Stimulated activated CD8-positive, alpha-beta memory T cell treated with anti-CD3 and anti-CD28 coated beads, Interleukin-4, amount 100 ng/mL, for 48 hours (primary cell): ENCODE results near the gene JMJD7.

ENCODE experiments used
- DNase-seq: peaks from one replicate; pipeline ENCODE4 v3.0.0-alpha.2; 2020

JMJD7 gene

DNA sequence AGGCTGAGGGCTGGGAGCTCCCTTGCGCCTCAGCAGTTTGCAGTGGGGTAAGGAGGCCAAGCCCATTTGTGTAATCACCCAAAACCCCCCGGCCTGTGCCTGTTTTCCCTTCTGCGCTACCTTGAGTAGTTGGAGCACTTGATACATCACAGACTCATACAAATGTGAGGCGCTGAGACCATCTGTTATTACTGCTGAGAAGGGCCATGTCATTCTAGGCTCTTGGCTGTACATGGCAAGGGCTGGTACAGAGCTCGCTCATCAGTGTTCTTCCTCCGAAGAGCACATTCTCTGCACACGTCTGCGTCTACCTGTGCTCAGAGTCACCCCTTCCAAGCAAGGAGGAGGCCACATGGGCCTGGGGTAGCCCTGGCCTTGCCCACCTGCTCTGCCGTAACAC is 20.1 kb downstream of the JMJD7 start:
- DNase-seq, result no peak

DNA sequence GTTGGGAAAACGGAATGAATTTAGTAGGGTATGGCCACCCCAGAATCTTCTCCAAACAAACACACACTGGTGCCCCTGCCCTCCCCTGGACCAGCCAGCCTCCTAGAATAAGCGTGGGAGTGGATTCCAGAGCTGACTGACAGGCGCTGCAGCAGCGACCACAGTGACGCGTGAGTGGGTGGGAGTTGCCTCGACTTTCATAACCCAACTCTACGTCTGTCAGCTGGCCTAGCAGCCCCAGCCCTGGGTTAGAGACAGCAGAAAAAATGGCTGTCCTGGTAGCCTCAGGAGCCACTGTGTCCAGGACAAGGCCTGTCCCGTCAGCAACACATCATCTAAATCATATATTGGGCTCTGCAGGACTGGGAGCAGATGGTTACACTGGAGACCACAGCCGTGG is 20.7 kb downstream of the JMJD7 start:
- peak; percentile 81 for DNase-seq

DNA sequence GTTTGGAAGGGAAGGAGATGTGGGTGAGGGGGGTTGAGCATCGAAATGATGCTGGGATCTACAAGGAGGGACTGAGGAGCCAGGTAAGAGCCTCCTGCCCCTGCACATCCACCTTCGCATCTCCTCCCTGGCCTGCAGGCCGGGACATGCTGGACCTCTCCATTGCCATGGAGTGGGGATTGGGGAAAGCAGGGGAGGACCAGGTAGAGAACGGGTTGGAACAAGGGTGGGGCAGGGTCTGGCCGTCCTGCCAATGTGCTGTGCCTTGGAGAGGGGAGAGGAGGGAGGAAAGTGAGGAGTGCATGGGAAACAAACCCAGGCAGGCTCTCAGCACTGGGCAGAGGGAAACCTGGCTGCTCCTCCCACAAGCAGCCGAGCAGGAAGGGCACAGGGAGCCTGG is 21.3 kb downstream of the JMJD7 start:
- no peak for DNase-seq

DNA sequence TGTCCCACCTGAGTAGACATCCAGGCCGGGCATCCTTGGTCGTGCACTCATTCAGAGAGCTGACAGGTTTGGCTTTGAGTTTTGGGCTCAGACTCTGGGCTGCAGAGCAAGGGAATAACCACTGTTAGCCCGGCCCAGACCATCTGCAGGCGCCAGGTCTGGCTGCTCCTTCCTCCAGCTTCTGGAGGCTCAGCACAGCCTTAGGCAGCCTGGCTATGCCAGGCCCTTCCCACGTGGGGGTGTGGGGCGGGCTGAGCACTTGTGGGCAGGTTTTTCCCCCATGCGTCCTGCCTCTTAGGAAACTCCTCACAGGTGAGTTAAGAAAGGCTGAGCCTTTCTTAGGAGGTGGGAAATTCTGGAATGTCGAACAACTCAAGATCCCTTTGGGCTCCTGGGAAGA is 22.0 kb downstream of the JMJD7 start:
- no peak for DNase-seq

DNA sequence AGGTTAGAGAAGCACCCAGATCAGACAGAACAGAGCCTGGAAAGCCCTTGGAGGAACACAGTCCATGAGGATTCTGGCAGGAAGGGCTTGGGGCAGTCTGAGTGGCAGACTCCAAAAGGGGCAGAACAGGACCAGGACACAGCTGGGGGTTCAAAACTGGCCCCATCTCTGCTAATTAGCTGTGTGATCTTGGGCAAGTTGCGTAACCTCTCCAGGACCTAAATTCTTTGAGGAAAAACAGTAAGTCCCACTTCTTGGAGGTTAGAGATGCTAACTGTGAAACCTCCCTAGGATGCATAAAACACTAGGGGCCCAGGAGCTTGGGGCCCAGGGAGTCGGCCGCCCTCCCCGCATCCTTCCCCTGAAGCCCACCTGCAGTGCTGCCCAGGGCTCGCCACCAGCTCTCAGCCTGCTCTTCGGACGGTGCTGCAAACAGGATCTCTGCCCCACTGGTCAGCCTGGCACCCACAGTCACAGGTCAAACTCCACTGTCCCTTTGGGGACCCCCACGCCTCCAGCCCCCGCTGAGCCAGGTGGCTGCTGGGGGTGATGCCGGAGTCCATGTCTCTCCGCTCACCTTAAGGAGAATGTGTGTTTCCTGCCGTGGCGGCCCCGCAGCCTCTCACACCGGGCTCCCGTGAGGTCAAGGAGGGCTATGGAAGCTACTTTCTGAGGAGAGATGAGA is 22.7 kb downstream of the JMJD7 start:
- no peak for DNase-seq

DNA sequence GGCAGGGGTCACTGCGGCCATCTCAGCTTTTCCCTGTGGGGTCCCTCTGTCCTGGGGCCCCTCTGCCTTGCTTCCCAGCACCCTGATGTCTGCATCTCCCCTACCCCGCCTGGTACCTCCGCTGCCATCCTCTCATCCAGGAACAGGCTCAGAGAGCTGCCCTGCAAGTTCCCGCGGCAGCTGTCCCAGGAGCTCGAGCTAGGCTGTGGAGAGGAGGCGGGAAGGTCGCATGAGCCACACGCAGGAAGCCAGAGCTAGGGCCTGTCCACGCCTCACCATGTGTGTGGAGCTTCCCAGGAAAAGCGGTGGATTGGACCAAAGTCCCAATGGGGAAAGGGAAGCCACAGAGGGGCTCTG is 23.3 kb downstream of the JMJD7 start:
- no peak for DNase-seq

DNA sequence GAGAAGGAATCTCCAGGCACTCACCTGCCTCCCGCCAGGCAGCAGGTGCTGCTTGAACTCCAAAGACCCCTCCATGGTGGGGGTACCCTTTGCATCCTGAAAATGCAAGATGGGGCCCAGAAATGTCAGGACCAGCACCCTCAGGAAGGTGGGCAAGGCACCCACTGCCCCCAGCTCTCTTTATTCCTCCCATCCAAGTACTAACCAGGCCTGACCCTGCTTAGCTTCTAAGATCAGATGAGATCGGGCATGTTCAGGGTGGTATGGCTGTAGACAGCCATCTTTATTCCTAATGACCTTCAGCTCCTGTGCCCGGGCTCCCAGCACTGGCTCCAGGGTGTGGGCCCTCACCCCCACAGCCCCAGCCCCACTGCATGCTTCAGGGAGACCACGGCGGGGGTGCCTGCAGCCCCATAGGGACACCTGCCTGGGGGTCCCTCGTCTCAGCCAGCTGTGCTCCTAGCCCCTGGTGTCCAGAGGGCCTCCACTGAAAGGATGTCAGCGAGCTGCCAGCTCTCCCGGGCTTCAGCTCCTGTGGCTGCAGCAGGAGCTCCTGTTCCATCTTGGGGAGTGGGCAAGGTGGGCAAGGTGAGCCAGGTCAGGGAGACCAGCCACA is 24.0 kb downstream of the JMJD7 start:
- DNase-seq, result no peak

DNA sequence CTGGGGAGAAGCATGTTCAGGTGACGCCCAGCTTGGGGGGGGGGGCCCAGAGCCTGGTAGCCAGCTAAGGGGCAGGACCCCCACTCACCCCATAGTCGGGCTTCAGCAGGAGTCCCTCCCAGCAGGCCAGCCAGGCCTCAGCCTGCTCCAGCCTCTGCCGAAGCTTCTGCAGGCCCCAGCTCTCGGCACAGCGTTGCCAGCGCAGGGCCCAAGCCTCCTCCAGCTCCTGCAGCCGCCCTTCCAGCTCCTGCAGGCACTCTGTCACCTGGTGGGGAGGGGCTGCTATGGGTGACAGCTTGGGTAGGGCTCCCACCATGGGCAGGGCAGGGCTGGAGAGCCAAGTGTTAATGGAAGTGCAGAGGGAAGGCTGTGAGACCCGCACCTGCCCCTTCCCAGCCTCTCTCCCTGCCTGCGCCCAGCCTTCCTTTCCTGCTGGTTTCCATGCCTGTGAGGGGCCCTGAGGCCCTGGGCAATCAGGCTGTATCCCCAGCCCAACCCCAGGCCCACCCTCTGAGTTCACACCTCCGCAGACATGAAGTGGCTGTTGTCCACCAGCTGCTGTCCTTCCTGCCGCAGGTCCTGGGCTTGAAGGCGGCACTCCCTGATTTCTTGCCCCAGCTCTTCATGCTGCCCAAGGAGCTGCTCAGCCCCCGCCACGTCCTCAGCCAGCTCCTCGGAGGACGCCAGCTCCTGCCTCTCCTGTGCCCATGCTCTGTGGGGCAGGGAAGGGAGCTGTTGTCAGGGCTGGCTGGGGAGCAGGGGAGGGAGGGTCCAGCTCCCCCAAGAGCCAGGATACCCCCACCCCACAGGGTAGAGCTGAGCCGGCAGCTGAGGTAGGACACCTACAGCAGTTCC is 25.1 kb downstream of the JMJD7 start:
- no peak for DNase-seq

DNA sequence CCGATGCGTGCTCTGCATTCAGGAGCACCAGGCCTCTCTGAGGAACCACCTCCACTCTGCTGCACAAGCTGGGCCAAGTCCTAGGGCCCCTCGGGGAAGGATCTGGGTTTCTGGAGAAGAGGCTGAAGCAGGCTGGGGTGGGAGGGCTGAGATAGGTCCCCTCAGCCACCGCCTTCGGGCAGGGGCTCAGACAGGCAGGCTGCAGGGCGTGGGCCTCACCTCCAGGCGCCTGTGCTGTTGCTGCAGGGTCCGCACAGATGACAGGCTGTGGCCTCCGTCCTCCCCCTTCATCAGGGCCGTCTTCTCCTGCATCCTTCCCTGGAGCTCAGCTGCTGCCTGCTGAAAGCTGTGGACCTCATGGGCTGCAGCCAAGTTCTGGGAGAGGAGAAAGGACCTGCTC is 25.9 kb downstream of the JMJD7 start:
- no peak for DNase-seq

DNA sequence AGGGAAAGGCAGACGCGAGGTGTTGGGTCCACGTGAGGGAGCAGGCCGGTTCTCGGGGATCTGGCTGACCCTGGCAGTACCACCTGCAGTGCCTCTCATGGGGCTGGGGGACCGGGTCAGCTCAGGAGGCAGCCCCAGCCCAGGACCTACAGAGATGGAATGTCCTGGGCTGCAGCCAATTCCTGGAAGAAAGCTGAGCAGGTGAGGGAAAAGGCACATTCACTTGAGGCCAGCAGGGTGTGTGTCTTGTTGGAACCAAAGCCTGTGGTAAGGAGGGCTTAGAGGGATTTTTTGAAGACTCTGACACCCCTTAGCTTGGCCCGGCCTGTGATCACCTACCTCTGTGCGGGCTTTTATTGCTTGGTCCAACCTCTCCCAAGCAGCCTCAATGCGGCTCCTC is 26.6 kb downstream of the JMJD7 start:
- no peak for DNase-seq

DNA sequence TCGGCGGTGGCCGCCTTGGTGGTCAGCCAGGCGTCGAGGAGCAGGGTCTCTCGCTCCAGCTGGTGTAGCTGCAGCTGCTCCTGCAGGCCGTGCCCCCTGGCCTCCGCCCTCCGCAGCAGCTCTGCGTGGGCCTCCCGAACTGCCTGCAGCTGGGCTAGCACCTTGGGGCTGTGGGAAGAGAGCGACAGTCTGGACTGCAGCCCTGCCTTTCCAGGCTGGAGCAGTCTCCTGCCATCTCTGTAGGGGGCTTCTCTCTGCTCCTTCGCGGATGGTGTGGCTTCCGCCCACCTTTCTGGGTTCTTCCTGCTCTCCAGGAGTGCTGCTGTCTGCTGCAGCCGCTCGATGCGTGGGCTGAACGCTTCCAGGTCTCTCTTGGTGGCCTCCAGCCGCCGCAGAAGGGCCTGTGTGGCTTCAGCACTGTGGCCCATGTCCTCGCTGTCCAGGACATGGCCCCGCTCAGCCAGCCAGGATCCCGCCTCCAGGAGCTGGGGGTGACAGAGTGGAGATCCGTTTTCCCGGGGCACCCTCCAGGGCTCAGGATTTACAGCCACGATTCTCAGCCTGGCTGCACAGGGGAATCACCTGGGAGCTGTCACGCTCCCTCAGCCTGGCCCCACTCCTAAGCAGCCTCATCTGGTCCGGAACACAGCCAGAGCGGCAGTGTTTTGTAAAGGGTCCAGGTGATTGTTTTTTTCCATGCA is 27.5 kb downstream of the JMJD7 start:
- no peak for DNase-seq

DNA sequence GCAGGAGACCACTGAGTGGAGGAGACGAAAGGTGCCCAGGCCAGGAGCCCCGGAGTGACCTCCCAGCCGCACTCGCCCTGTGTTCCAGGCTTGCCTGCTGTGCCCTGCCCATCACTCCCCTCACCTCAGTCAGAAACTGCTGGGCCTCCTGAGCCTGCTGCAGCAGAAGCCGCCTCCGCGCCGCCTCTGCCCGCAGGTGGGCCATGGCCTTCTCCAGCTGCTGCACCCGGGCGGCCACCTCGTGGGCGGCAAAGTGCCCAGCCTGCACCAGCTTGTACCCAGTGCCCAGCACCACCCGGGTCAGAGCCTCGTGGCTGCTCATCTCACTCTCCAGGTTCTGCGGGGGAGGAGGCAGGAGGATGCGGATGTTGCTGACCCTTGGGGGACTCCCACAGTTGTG is 28.4 kb downstream of the JMJD7 start:
- no peak for DNase-seq

DNA sequence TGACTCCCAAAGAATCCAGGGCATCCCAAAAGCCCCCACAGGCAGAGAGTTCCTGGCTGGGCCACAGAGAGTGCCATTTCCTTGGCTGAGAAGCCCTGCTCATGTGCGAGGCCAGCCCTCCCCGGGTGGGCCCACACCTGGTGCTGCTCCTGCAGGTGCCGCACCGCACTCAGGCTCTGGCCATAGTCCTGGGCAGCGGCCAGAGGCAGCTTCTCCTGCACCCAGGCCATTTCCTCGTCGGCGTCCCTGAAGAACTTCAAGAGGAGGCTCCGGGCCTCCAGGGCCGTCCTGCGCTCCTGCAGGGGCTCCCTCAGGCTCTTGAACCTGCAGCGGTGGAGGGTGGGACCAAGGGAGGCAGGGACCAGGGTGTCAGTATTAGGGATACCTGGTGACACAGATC is 28.8 kb downstream of the JMJD7 start:
- DNase-seq, result no peak

DNA sequence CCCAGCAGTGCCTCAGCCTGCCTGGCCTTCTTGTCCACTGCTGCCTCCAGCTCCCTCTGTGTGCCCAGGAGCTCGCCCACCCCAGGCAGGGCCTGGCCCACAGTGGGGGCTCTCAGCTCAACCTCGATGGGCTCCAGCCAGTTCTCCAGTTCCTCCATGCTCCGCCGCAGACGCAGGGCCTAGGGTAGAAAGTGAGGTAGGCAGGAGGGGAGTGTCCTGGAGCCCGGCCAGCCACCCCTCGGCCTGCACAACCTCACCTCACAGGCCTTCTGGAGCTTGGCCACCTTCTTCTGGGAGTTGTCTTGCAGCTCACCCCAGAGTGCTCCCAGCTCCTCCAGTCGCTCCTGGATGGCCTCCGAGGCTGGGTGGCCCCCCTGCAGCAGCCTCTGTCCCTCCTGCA is 29.4 kb downstream of the JMJD7 start:
- no peak for DNase-seq

DNA sequence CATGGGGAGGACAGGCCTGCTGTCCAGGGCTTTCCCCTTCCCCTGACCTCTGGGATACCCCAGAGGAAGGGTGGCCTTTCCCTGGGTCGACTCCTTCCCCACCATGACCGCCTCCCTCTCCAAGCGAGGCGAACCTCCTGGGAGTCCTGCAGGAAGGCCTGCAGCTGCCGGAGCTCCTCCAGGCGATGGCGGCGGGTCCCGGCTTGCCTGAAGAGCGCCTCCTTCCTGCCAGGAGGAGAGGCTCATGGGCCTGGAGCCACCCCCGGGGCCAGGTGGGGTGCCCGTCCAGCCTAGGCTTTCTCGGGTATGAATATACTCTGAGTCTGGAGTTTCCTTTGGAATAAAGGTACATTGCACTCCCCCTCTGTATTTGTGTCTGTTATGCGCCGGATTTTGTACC is 30.9 kb downstream of the JMJD7 start:
- no peak for DNase-seq

DNA sequence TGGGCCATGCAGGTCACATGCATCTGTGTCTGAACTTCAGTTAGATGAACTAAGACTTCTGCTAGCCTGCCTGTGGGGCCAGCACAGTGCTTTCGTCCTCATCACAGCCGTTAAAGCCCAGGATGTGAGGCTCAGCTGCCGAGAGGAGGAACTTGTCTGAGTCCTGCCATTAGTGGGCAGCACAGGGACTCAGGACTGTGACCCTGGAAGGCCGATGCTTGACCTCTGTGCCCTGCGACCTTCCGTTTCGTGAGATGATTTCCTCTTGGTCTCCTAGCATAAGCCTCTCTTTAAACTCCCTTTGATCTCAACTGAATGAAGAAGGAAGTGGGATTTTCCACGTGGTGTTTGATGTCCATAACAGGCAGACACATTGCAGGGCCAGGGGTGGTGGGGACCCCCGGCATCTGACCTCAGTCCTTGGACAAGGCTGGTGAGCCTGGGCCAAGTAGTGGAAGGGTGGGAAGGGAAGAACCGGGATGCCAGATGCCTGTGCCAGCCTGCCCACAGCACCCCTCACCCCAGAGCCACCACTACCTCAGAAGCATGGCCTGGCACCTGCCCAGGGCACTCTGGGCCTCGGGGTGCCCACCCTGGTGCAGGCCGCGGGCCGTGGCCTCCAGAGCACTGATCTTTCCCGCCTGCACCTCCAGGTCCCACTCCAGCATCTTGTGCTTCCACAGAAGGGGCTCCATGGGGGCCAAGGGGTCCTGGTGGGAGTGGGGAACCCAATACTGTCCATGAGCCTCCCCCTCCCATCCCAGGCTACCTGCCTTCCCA is 32.3 kb downstream of the JMJD7 start:
- DNase-seq, result no peak

DNA sequence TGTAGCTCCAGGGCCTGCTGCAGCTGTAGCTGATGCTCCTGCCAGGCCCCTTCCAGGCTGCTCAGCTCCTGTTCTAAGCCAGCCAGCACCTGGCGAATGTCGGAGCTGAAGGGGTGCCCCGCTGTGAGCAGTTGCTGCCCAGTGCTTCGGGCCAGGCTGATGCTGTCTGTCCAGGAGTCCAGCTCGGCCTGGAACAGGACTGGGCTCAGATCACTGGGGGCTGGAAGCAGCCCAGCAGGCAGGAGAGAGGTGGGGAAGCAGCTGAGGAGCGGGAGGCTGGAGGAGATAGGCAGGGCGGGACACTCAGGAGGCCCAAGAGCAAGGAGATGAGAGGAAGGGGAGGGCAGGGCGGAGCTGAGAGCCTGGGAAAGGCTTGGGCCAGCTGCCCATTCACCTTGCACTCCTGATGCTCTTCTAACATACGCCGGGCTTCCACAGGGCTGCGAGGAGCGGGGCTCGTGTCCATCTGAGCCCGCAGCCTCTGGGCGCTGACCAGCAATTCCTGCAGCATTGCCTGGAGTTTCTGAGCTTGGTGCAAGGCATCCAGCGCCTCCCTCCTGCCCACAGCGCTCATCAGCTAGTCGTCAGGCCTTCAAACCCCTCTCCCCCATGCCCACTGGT is 34.0 kb downstream of the JMJD7 start:
- no peak for DNase-seq

DNA sequence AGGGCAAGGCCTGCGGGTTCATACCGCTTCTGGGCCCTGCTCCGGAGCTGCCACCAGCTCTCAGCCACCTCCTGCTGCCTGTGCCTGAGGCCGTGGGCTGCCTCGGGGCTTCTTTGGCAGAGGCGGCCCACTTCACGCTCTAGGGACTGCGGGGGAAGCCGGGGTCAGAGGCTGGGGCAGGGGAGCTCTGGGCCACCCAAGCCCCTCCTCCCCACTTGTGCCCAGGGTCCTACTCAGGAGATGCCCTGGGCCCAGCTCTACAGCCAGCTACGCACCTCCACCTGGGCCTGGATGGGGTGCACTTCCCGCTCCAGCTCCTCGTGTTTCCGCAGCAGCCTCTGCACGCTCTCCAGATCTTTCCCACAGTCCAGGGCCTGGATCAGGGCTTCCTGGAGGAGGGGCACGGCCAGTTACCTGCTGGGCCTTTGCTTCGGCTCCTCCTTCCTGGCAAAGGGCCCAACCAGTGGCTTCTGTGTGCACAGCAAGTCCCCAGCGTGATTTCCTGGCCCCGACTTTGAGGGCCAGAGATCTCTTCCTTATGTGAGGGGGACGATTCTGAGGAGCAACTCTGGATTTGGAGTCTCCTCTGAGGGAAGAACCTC is 34.7 kb downstream of the JMJD7 start:
- no peak for DNase-seq

DNA sequence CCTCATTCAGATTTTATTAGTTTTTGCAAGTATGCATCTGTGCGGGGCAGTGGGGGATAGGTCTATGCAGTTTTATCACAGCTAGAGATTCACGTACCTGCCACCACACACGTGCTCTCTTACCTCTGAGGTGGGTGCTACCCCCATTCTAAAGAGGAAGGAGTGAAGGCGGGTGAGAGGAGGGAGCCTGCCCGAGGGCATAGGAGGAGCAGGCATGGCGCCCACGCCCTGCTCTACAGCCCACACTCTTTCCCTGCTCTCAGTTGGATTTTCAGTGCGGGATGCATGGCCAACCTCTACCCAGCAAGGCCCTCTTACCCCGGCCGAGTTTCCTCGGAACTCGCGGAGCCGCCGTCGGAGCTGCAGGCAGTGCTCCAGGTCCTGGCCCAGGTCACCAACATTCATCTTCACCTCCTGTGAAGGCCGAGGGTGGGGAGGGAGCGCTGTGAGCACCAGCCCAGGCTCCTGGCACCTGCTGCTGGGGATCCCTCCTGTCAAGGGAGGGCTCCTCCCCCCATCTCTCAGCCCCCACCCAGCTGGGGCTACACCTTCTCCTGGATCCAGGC is 37.7 kb downstream of the JMJD7 start:
- DNase-seq, result no peak

DNA sequence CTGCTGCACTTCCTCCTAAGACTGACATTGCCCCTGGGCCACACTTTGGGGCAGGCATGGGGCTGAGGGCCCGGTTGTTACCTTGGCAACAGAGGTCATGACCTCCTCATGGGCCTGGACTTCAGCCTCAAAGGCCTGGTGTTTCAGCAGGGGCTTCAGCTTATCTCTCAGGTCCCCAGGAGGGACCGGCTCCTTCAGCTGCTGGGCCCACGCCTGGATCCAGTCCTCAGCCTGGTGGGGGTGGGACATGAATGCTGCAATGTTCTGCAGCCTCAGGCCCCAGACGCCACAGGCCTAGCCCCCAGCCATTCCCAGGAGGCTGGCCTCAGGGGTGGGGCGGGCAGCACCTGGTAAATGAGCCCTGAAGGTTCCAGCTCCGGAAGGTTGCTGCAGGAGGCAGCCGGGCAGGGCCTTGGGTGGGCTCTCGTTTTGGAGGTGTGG is 38.4 kb downstream of the JMJD7 start:
- no peak for DNase-seq

DNA sequence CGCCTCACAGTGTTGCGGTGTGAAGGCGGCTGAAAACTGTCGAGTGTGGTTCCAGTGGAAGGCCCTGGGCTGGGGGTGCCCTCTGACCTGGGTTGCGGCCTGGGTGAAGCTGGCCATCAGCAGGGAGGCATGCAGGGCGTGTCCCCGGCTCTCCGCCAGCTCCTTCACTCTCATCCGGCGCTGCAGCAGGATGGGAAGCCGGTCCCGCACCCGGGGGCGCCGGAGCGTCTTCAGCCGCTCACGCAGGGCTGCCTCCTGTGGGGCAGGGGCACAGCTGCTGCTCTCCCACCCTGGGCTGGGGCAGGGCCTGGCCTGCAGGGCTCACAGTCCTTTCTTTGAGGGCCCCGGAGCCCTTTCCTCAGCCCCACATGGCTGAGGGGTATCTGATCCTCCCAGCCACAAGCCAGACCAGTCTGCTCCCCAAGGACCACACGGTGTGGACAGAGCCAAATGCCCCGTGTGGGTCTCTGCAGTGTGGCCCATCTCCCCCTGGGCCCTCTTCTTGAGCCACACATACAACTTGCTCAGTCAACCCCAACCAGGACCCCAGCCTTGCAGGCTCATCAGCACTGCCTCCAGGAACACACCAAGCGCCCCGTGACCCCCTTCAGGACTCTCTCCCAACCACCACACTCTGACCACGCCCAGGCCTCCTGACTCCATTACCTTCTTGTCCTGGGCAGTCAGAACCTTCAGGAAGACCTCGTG is 39.1 kb downstream of the JMJD7 start:
- no peak for DNase-seq
